ENCODE measurements around the gene LYRM2.
"Not testable (repeated sequence)": the region's sequence is repeated elsewhere in the genome, so short reads cannot be mapped to it uniquely, and the experiment has no call there.

The LYRM2 gene

GRCh38 chr6:89643406-89643805 lies 4.9 kb upstream of the LYRM2 start:
- Mint-ChIP-seq H3K36me3 (ENCODE audit: low read depth) (peaks cover 45% of the 10 kb centered on the region), H3K9me3 (no peaks in the 10 kb centered on the region), H3K4me3 (no peak overlapping the region), H3K4me1 (peaks cover 13% of the 10 kb centered on the region), H3K27ac (no peak overlapping the region), H3K27me3 (ENCODE audit: low read depth) (no peaks in the 10 kb centered on the region)
- TF ChIP-seq, protein P1, sequence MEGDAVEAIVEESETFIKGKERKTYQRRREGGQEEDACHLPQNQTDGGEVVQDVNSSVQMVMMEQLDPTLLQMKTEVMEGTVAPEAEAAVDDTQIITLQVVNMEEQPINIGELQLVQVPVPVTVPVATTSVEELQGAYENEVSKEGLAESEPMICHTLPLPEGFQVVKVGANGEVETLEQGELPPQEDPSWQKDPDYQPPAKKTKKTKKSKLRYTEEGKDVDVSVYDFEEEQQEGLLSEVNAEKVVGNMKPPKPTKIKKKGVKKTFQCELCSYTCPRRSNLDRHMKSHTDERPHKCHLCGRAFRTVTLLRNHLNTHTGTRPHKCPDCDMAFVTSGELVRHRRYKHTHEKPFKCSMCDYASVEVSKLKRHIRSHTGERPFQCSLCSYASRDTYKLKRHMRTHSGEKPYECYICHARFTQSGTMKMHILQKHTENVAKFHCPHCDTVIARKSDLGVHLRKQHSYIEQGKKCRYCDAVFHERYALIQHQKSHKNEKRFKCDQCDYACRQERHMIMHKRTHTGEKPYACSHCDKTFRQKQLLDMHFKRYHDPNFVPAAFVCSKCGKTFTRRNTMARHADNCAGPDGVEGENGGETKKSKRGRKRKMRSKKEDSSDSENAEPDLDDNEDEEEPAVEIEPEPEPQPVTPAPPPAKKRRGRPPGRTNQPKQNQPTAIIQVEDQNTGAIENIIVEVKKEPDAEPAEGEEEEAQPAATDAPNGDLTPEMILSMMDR (IDR thresholded peaks at IDR 0.05; ENCODE audit: unreplicated experiment in 3 of 3): no peak

- peaks cover 17% of the 10 kb centered on the region for H3K4me1 Mint-ChIP-seq
- TF ChIP-seq, protein P1 (IDR thresholded peaks at IDR 0.05; ENCODE audit: unreplicated experiment in 3 of 3): no peak
- H3K9me3 Mint-ChIP-seq: no peaks in the 10 kb centered on the region
- H3K36me3 Mint-ChIP-seq (ENCODE audit: low read depth): peaks cover 45% of the 10 kb centered on the region
- no peak overlapping the region for H3K27ac Mint-ChIP-seq
- no peaks in the 10 kb centered on the region for H3K27me3 Mint-ChIP-seq (ENCODE audit: low read depth)
- no peak overlapping the region for H3K4me3 Mint-ChIP-seq
Measured at GRCh38 chr6:89642956-89643355, 4.4 kb upstream of the LYRM2 start.

GRCh38 chr6:89641581-89641980 lies 3.0 kb upstream of the LYRM2 start:
- H3K9me3 Mint-ChIP-seq; H3K4me3 Mint-ChIP-seq; H3K27ac Mint-ChIP-seq; H3K27me3 Mint-ChIP-seq (ENCODE audit: low read depth): not testable (repeated sequence)
- Mint-ChIP-seq H3K36me3 (ENCODE audit: low read depth) (peaks cover 41% of the 10 kb centered on the region), H3K4me1 (peaks cover 22% of the 10 kb centered on the region)

GRCh38 chr6:89640804-89641203 lies 2.3 kb upstream of the LYRM2 start:
- TF ChIP-seq, protein P1 (IDR thresholded peaks at IDR 0.05; ENCODE audit: unreplicated experiment in 3 of 3): no peak
- H3K36me3 Mint-ChIP-seq (ENCODE audit: low read depth): peaks cover 45% of the 10 kb centered on the region
- H3K27me3 Mint-ChIP-seq (ENCODE audit: low read depth): no peaks in the 10 kb centered on the region
- H3K9me3 Mint-ChIP-seq: no peaks in the 10 kb centered on the region
- no peak overlapping the region for H3K27ac Mint-ChIP-seq
- no peak overlapping the region for H3K4me3 Mint-ChIP-seq
- peaks cover 22% of the 10 kb centered on the region for H3K4me1 Mint-ChIP-seq

GRCh38 chr6:89637960-89638319 lies 607 bp downstream of the LYRM2 start:
- Mint-ChIP-seq H3K27me3 (ENCODE audit: low read depth) (peaks cover 3% of the 10 kb centered on the region), H3K9me3 (no peaks in the 10 kb centered on the region)

DNA sequence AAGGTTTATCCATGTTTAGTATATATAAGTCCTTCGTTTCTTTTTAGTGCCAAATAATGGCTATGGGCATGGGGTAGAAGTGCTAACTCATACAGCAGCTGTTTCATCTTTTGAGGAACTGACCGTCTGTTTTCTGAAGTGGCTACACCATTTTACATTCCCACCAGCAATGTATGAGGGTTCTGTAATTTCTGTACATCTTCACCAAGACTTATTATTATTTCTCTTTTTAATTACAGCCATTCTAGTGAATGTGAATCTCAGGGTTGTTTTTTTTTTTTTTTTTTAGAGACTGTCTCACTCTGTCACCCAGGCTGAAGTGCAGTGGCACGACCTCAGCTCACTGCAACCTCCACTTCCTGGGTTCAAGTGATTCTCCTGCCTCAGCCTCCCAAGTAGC lies 2.1 kb downstream of the LYRM2 start:
- H3K27ac Mint-ChIP-seq: peak overlapping the region in 1 of 3 experiments; percentile 44
- H3K9me3 Mint-ChIP-seq; H3K27me3 Mint-ChIP-seq (ENCODE audit: low read depth): not testable (repeated sequence)
- peak overlapping the region; percentile 7 to 64 (median 53) for H3K4me3 Mint-ChIP-seq
- H3K36me3 Mint-ChIP-seq (ENCODE audit: low read depth): peaks cover 33% of the 10 kb centered on the region
- peaks cover 22% of the 10 kb centered on the region for H3K4me1 Mint-ChIP-seq

More at GRCh38 chr6:89637960-89638319, 607 bp downstream of the LYRM2 start:
- Mint-ChIP-seq H3K27ac (peak overlapping the region; percentile 77 to 93 (median 85)), H3K4me3 (peak overlapping the region; percentile 91 to 97 (median 94)), H3K36me3 (ENCODE audit: low read depth) (peaks cover 34% of the 10 kb centered on the region), H3K4me1 (peaks cover 22% of the 10 kb centered on the region)
- TF ChIP-seq, protein P1 (IDR thresholded peaks at IDR 0.05; ENCODE audit: unreplicated experiment in 3 of 3): no peak

GRCh38 chr6:89630488-89630887 lies 8.1 kb downstream of the LYRM2 start:
- Mint-ChIP-seq H3K27me3 (ENCODE audit: low read depth) (peaks cover 3% of the 10 kb centered on the region), H3K27ac (no peak overlapping the region), H3K4me1 (no peaks in the 10 kb centered on the region), H3K36me3 (ENCODE audit: low read depth) (peaks cover 48% of the 10 kb centered on the region), H3K4me3 (no peak overlapping the region), H3K9me3 (no peaks in the 10 kb centered on the region)
- TF ChIP-seq, protein P1 (IDR thresholded peaks at IDR 0.05; ENCODE audit: unreplicated experiment in 3 of 3): no peak

Measured in nephron (organoid).